HEK293 (cell line): ENCODE measurements around the gene HAUS2.

ENCODE experiments used
- MYNN ChIP-seq: fragments of 450-650 bp; formaldehyde crosslinking; IDR thresholded peaks from 2 replicates; pipeline ENCODE4 v1.5.1; 2016; ENCODE audit warnings: missing biosample characterization, missing genetic modification characterization, borderline replicate concordance
- ZNF138 ChIP-seq: fragments of 450-650 bp; formaldehyde crosslinking; IDR thresholded peaks from 2 replicates; pipeline ENCODE4 v1.5.1; 2016; ENCODE audit warnings: missing biosample characterization, missing genetic modification characterization, borderline replicate concordance
- ZNF221 ChIP-seq: fragments of 450-650 bp; formaldehyde crosslinking; IDR thresholded peaks from 2 replicates; pipeline ENCODE4 v1.5.1; 2017; ENCODE audit warnings: missing biosample characterization, missing genetic modification characterization, borderline replicate concordance
- ZNF24 ChIP-seq: fragments of 450-650 bp; formaldehyde crosslinking; IDR thresholded peaks from 2 replicates; pipeline ENCODE4 v1.5.1; 2016; ENCODE audit warnings: missing biosample characterization, missing genetic modification characterization
- ZNF792 ChIP-seq: fragments of 450-650 bp; formaldehyde crosslinking; IDR thresholded peaks from 2 replicates; pipeline ENCODE4 v1.5.1; 2016; ENCODE audit warnings: missing biosample characterization, missing genetic modification characterization
- ZNF830 ChIP-seq: fragments of 450-650 bp; IDR thresholded peaks from 2 replicates; pipeline ENCODE4 v1.5.0; 2018; ENCODE audit warnings: missing biosample characterization, missing genetic modification characterization, low read depth, mild to moderate bottlenecking, moderate library complexity
- TF ChIP-seq, protein P1 (sequence below): fragments of 450-650 bp; formaldehyde crosslinking; IDR thresholded peaks from 2 replicates; pipeline ENCODE4 v1.5.1; 2016; ENCODE audit warnings: missing biosample characterization, missing genetic modification characterization
- TF ChIP-seq, protein P2 (sequence below): fragments of 450-650 bp; formaldehyde crosslinking; IDR thresholded peaks from 2 replicates; pipeline ENCODE4 v1.5.1; 2016; ENCODE audit warnings: missing biosample characterization, missing genetic modification characterization

- TF ChIP-seq MYNN (tag by site-specific recombination) (no peak), ZNF24 (tag by site-specific recombination) (no peak), ZNF221 (no peak), ZNF138 (tag by site-specific recombination) (no peak), ZNF830 (tag by site-specific recombination) (no peak), ZNF792 (tag by site-specific recombination) (no peak)
- TF ChIP-seq, protein P1, sequence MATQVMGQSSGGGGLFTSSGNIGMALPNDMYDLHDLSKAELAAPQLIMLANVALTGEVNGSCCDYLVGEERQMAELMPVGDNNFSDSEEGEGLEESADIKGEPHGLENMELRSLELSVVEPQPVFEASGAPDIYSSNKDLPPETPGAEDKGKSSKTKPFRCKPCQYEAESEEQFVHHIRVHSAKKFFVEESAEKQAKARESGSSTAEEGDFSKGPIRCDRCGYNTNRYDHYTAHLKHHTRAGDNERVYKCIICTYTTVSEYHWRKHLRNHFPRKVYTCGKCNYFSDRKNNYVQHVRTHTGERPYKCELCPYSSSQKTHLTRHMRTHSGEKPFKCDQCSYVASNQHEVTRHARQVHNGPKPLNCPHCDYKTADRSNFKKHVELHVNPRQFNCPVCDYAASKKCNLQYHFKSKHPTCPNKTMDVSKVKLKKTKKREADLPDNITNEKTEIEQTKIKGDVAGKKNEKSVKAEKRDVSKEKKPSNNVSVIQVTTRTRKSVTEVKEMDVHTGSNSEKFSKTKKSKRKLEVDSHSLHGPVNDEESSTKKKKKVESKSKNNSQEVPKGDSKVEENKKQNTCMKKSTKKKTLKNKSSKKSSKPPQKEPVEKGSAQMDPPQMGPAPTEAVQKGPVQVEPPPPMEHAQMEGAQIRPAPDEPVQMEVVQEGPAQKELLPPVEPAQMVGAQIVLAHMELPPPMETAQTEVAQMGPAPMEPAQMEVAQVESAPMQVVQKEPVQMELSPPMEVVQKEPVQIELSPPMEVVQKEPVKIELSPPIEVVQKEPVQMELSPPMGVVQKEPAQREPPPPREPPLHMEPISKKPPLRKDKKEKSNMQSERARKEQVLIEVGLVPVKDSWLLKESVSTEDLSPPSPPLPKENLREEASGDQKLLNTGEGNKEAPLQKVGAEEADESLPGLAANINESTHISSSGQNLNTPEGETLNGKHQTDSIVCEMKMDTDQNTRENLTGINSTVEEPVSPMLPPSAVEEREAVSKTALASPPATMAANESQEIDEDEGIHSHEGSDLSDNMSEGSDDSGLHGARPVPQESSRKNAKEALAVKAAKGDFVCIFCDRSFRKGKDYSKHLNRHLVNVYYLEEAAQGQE (tag by site-specific recombination): no peak
- TF ChIP-seq, protein P2, sequence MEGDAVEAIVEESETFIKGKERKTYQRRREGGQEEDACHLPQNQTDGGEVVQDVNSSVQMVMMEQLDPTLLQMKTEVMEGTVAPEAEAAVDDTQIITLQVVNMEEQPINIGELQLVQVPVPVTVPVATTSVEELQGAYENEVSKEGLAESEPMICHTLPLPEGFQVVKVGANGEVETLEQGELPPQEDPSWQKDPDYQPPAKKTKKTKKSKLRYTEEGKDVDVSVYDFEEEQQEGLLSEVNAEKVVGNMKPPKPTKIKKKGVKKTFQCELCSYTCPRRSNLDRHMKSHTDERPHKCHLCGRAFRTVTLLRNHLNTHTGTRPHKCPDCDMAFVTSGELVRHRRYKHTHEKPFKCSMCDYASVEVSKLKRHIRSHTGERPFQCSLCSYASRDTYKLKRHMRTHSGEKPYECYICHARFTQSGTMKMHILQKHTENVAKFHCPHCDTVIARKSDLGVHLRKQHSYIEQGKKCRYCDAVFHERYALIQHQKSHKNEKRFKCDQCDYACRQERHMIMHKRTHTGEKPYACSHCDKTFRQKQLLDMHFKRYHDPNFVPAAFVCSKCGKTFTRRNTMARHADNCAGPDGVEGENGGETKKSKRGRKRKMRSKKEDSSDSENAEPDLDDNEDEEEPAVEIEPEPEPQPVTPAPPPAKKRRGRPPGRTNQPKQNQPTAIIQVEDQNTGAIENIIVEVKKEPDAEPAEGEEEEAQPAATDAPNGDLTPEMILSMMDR (tag by site-specific recombination): no peak
Observed at GRCh38 chr15:42523331-42523730, 25.3 kb upstream of the HAUS2 start.
